Measurements from ENCODE around the gene KIR3DL3.
"Not testable (repeated sequence)": the region's sequence is repeated elsewhere in the genome, so short reads cannot be mapped to it uniquely, and the experiment has no call there.

Gene KIR3DL3

GRCh38 chr19:54724142-54724541, at the start of gene KIR3DL3:
TSS of gene KIR3DL3 (plus strand) at chr19:54724442. CDS start at chr19:54724497, 55 bp downstream.
- no peak for DNase-seq

DNA sequence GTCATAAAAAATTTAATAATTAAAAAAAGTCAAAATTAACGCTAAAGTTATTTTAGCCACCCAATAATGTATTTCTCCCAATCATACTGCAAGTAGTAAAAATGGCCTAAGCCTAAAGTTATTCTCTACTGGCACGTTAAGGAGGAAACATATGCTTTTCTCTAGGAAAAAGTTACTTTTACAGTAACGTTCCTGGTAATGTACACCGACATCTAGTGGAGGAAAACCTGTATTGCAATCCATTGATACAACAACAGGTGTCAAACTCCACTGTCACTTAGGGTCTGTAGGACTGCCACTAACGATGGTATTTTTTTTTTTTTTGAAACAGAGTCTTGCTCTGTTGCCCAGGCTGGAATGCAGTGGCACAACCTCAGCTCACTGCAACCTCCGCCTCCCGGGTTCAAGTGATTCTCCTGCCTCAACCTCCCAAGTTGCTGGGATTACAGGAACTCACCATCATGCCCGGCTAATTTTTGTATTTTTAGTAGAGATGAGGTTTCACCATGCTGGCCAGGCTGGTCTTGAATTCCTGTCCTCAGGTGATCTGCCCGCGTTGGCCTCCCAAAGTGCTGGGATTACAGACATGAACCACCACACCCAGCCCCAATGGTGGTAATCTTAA, 47.9 kb upstream of the KIR3DL3 start:
- not testable (repeated sequence) for DNase-seq

DNA sequence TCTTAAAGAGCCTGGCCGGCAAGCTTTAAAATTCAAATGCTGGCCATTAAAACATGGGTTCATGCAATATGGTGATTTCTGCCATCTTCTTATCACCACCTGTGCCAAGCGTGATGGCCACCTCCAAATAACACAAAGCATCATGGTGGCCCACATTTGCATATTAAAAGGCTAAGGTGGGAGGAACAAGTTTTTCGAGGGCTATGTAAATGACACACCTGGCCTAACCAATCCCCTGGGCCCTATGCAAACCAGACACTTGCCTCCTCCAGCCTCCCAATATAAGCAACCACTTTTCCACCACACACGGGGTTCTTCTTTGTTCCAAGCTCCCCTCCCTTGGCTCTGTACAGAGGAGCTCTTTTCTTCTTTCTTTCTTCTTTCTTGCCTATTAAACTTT, 47.0 kb upstream of the KIR3DL3 start:
- no peak for DNase-seq

DNA sequence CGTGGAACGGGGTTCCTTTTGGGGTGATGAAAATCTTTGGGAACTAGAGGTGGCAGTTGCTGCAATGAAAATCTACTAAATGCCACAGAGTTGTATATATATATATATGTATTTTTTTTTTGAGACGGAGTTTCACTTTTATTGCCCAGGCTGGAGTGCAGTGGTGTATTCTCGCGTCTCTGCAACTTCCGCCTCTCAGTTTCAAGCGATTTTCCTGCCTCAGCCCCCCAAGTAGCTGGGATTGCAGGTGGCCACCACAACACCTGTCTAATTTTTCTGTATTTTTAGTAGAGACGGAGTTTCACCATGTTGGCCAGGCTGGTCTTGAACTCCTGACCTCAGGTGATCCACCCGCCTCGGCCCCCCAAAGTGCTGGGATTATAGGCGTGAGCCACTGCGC, 42.6 kb upstream of the KIR3DL3 start:
- DNase-seq, result not testable (repeated sequence)

DNA sequence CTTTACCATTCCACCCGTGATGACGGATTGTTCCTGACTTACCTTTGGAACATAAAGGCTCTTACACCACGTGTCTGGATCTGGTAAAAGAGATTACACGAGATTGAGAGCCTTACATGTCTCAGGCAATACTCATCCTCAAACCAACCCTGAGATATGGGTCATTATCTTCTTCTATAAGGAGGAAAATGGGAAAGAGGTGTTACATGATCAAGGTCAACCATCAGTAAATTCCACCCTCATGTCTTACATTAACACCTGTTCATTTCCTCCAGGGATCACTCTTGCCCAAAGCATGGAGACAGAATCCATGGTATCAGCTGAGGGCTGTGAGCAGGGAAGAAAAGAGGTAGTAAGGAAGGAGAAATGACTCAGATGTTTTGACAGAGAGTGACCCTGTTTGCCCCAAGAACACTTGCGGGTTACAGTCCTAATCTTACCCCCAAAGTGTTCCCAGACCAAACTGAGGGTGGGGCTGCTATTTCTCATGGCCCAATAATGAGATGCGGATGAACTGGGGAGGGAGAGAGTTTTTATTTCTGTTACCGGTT, 41.9 kb upstream of the KIR3DL3 start:
- no peak for DNase-seq

- DNase-seq, result no peak
These were observed 39.7 kb upstream of the KIR3DL3 start for GRCh38 chr19:54684527-54684926.

DNA sequence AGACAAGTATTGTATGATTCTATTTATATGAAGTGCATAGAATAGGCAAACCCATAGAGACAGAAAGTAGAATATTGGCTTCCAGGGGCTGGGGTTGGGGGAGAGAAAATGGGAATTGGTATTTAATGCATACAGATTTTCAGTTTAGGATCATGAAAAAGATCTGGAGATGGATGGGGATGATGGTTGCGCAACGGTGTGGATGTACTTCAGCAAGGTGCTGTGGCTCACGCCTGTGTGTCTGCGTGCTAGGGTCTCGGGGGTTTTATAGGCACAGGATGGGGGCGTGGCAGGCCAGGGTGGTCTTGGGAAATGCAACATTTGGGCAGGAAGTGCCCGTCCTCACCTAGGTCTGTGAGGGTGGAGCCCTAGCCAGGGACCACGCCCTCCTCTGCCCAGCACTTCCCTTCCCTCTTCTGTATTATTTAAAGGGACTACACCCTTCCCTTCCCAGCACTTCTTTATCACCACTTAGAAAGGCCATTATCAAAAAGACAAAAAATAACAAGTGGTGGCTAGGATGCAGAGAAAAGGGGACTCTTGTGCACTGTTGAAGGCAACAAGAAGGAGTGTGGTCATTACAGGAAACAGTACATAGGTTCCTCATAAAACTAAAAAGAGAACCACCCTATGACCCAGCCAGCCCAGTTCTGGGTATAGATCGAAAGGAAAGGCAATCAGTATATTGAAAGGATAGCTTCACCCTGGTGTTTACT, 32.5 kb upstream of the KIR3DL3 start:
- no peak for DNase-seq

- no peak for DNase-seq
These were observed 32.0 kb upstream of the KIR3DL3 start for GRCh38 chr19:54692298-54692615.

DNA sequence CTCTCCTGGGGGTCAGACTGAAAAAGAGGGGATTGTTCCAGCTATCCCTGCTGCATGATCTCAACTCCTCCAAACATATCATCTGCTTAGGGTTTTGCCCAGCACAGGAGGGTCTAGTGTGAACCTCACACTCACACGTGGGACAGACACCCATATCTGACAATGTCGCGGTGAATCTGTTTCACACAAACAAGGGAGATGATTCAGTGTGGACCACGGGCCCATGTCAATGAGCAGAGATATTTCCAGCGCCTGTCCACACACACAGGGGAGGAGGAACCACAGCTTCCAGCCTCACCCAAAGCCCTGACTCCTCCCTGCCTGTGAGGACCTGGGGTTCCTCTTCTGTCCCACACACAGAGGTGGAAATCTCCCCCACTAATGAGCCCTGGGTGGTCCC, 29.6 kb upstream of the KIR3DL3 start:
- DNase-seq, result no peak

- DNase-seq, result no peak
These were observed 28.1 kb upstream of the KIR3DL3 start for GRCh38 chr19:54696117-54696548.

DNA sequence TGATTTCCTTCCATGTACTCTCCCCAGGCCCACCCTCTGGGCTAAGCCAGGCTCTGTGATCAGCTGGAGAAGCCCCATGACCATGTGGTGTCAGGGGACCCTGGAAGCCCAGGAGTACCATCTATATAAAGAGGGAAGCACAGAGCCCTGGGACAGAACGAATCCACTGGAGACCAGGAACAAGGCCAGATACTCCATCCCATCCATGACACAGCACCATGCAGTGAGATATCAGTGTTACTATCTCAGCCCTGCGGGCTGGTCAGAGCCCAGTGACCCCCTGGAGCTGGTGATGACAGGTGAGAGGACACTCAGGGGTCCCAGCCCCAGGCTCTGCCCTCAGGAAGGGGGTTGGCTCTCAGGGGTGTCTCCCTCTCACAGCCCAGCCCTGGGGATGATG, 27.5 kb upstream of the KIR3DL3 start:
- DNase-seq, result no peak

DNA sequence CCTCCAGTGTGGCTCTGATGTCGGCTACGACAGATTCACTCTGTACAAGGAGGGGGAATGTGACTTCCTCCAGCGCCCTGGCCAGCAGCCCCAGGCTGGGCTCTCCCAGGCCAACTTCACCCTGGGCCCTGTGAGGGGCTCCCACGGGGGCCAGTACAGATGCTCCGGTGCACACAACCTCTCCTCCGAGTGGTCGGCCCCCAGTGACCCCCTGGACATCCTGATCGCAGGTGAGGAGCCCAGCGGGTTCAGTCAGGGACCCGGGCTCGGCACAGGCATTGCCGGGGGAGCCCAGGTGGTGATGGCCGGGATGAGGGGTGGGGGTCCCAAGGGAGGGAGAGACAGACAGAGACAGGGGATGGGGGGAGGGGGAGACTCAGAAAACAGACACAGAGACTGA, 26.5 kb upstream of the KIR3DL3 start:
- not testable (repeated sequence) for DNase-seq

- DNase-seq, result no peak
These were observed 19.3 kb upstream of the KIR3DL3 start for GRCh38 chr19:54704928-54705327.

DNA sequence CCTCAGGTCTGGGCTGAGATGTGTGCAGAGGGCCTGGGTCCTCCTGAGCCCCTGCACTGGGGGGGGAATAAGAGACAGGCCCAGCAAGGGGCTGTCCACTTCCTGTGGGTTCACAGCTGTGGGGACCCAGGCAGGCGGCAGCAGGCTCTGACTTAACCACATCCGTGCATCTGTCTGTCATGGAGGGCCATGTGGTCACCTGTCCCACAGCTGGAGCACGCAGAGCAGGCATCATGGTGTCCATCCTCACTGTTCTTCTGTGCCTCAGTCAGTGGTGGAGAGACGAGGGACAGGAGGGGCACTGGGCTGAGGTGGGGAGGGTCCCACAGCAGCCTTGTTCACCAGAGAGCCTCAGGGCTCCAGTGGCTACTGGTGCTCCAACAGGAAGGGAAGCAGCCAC, 16.3 kb upstream of the KIR3DL3 start:
- DNase-seq, result no peak

- DNase-seq, result no peak
These were observed 15.5 kb upstream of the KIR3DL3 start for GRCh38 chr19:54708781-54709180.

GRCh38 chr19:54709212-54709948, 14.9 kb upstream of the KIR3DL3 start:
- no peak for DNase-seq

DNA sequence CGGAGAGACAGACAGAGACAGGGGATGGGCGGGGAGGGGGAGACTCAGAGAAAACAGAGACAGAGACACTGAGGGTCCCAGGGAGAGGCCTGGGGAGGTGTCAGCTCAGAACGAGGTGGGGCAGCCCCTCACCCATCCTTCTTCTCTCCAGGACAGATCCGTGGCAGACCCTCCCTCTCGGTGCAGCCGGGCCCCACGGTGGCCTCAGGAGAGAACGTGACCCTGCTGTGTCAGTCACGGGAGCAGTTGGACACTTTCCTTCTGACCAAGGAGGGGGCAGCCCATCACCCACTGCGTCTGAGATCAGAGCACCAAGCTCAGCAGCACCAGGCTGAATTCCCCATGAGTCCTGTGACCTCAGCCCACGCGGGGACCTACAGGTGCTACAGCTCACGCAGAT, 14.3 kb upstream of the KIR3DL3 start:
- DNase-seq, result not testable (repeated sequence)

- DNase-seq, result no peak
These were observed 402 bp downstream of the KIR3DL3 start for GRCh38 chr19:54724644-54725043.

- no peak for DNase-seq
These were observed 1.1 kb downstream of the KIR3DL3 start for GRCh38 chr19:54725321-54725720.

DNA sequence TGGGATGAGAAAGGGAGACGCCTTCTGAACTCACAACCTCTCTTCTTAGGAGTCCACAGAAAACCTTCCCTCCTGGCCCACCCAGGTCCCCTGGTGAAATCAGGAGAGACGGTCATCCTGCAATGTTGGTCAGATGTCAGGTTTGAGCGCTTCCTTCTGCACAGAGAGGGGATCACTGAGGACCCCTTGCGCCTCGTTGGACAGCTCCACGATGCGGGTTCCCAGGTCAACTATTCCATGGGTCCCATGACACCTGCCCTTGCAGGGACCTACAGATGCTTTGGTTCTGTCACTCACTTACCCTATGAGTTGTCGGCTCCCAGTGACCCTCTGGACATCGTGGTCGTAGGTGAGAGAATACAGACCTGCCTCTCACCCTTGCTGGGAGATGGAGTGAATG, 3.3 kb downstream of the KIR3DL3 start:
- DNase-seq, result no peak

- no peak for DNase-seq
These were observed 3.9 kb downstream of the KIR3DL3 start for GRCh38 chr19:54728167-54728566.

GRCh38 chr19:54729416-54730188, 5.4 kb downstream of the KIR3DL3 start:
- DNase-seq, result no peak

GRCh38 chr19:54731191-54731590, 6.9 kb downstream of the KIR3DL3 start:
- no peak for DNase-seq

Data from activated CD8-positive, alpha-beta memory T cell treated with anti-CD3 and anti-CD28 coated beads, Interleukin-2, amount 50 U/mL, for 48 hours (primary cell).